CD4-positive, alpha-beta T cell treated with Interleukin-15 for 1 hour (primary cell): ENCODE results near the gene FKBP1A.

Experiments
- DNase-seq: peaks from one replicate; pipeline ENCODE4 v3.0.0-alpha.2; 2020

FKBP1A gene

GRCh38 chr20:1392693-1393506, at the start of gene FKBP1A:
FKBP1A (minus strand) TSS chr20:1393054; CDS start chr20:1392998, 56 bp downstream.
- DNase-seq: peak; percentile 94

GRCh38 chr20:1442304-1442703, 49.5 kb upstream of the FKBP1A start:
- no peak for DNase-seq

GRCh38 chr20:1441133-1441532, 48.3 kb upstream of the FKBP1A start:
- DNase-seq: no peak

GRCh38 chr20:1440024-1440423, 47.2 kb upstream of the FKBP1A start:
- DNase-seq: no peak

GRCh38 chr20:1438361-1438760, 45.5 kb upstream of the FKBP1A start:
- no peak for DNase-seq

GRCh38 chr20:1437235-1437904, 44.5 kb upstream of the FKBP1A start:
- peak; percentile 80 for DNase-seq

- DNase-seq: no peak
Observed at GRCh38 chr20:1436263-1436662, 43.4 kb upstream of the FKBP1A start.

GRCh38 chr20:1435337-1435699, 42.5 kb upstream of the FKBP1A start:
- DNase-seq: no peak

- peak; percentile 77 for DNase-seq
Observed at GRCh38 chr20:1434571-1435336, 41.9 kb upstream of the FKBP1A start.

- no peak for DNase-seq
Observed at GRCh38 chr20:1431158-1431557, 38.3 kb upstream of the FKBP1A start.

GRCh38 chr20:1430004-1430451, 37.2 kb upstream of the FKBP1A start:
- no peak for DNase-seq

- no peak for DNase-seq
Observed at GRCh38 chr20:1429143-1429728, 36.4 kb upstream of the FKBP1A start.

GRCh38 chr20:1427457-1428054, 34.7 kb upstream of the FKBP1A start:
- no peak for DNase-seq

- no peak for DNase-seq
Observed at GRCh38 chr20:1426231-1426849, 33.5 kb upstream of the FKBP1A start.

- no peak for DNase-seq
Observed at GRCh38 chr20:1424336-1424735, 31.5 kb upstream of the FKBP1A start.

- peak; percentile 52 for DNase-seq
Observed at GRCh38 chr20:1423625-1424106, 30.8 kb upstream of the FKBP1A start.

- DNase-seq: no peak
Observed at GRCh38 chr20:1423206-1423605, 30.4 kb upstream of the FKBP1A start.

- no peak for DNase-seq
Observed at GRCh38 chr20:1422753-1423152, 29.9 kb upstream of the FKBP1A start.

- no peak for DNase-seq
Observed at GRCh38 chr20:1420066-1420465, 27.2 kb upstream of the FKBP1A start.

GRCh38 chr20:1418350-1418749, 25.5 kb upstream of the FKBP1A start:
- no peak for DNase-seq

GRCh38 chr20:1417790-1418189, 24.9 kb upstream of the FKBP1A start:
- no peak for DNase-seq

- no peak for DNase-seq
Observed at GRCh38 chr20:1417273-1417672, 24.4 kb upstream of the FKBP1A start.
